UCSD-AML1 (cell line): ENCODE results near the gene PPARA.
A peak's percentile ranks its signal among the peaks of the same experiment; 100 is the strongest.

Experiments
- DNase-seq: peaks from one replicate; lab custom pipeline; 2025; ENCODE audit not compliant: unreplicated experiment; lab: John Stamatoyannopoulos, UW

Gene PPARA

GRCh38 chr22:46113910-46114517, 36.3 kb upstream of the PPARA start:
- DNase-seq, result no peak

DNA sequence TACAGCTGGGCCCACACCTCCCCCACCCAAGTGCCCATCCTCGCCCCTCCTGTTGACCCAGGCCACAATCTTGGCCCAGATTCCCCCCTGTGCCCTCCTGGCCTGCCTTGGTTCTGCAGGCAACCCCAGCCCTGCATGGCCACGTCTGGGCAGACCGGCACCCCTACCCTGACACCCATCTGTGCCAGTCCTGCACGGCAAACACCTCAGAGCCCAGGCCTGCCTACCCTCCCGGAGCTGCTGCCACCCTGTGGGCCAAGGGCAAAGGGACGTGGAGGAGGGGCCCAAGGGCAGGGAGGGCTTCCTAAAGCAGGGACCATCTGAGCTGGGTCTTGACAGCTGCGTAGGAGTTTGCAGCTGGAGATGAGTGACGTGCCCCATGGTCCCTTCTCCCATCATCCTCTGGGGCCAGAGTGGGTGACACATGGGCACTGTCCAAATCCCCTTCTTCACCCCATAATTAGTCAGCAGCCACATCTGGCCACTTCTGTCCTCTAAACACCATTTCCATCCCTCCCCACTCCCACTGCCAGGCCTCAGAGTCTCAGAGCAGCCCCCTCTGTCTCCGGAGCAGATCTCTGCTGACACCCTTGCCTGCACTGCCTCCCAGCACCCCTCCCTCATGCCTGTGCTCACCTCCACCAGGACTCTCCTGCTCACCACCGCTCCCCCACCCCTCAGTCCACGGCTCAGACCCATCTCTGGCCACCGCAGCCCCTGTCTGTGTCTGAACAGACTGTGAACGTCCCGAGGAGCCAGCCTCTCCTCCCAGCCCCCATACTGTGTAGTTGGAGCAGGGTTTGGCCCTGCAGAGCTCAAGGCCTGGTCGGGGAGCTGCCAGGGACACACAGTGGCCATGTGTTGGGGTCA, 35.6 kb upstream of the PPARA start:
- DNase-seq, result peak; percentile 33

DNA sequence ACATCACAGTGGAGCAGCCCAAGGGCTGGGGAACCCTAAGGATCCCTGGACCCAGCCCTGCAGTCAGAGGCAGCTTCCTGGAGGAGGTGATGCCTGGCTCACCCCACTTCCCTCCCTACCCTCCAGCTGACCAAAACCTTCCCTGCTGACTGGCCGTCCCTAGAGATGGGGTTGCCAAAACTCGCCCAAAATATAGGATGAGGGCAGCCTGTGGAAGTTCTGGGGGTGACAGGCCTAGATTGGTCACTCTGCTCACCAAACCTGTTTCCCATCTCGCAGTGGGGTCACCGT, 35.0 kb upstream of the PPARA start:
- DNase-seq, result no peak

GRCh38 chr22:46115755-46116490, 34.4 kb upstream of the PPARA start:
- DNase-seq, result no peak

- DNase-seq, result peak; percentile 89
These were observed 33.8 kb upstream of the PPARA start for GRCh38 chr22:46116491-46116958.

DNA sequence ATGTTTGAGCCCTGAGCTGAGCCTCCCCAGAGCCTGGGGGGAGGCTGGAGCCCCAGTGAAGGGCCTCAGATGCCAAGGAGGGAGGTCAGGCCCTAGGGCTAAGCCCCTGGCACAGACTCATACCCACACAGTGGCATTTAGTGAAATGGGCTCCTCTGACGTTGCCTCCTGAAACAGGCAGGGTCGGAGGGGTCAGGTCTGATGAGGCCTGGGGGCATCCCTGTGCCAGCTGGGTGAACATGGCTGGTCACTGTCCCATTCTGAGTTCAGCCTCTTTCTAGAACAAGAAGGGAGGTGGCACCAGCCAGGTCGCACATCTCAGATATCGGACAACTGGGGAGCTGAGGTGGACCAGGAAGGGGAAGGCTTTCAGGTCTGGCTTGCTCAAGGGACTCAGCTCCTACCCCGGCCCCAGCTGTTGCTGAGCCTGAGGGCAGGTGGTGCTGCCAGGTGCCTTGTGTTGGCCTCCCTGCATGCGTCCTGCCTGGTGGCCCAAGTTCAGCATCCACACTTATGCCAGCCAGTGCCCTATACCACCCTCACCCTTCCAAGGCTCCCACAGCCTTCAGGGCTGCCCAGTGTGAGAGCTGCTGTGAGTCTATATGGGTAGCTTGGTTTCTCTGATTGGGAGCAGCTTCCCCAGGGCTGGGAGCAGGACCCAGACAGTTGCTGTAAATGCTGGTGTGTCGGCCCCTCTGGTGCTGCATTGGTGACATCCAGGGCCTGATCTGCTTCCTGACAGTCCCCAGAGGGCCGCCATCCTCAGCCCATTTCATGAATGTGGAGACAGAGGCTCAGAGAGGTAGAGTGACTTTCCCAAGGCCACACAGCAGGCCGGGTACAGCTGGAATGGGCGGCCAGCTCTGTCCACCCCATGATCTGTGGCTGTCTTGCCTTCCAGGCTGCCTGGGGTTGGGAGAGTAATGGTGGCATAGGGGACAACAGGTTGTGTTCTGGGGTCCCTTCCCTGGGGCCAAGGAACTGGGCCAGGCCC, 32.8 kb upstream of the PPARA start:
- DNase-seq, result no peak

GRCh38 chr22:46119093-46119728, 31.1 kb upstream of the PPARA start:
- DNase-seq, result peak; percentile 29

GRCh38 chr22:46119729-46120419, 30.5 kb upstream of the PPARA start:
- DNase-seq, result no peak

GRCh38 chr22:46120420-46120737, 29.9 kb upstream of the PPARA start:
- no peak for DNase-seq

GRCh38 chr22:46121079-46121478, 29.2 kb upstream of the PPARA start:
- no peak for DNase-seq

GRCh38 chr22:46121523-46122287, 28.6 kb upstream of the PPARA start:
- no peak for DNase-seq

- peak; percentile 65 for DNase-seq
These were observed 27.8 kb upstream of the PPARA start for GRCh38 chr22:46122511-46122971.

- DNase-seq, result no peak
These were observed 27.2 kb upstream of the PPARA start for GRCh38 chr22:46122980-46123693.

DNA sequence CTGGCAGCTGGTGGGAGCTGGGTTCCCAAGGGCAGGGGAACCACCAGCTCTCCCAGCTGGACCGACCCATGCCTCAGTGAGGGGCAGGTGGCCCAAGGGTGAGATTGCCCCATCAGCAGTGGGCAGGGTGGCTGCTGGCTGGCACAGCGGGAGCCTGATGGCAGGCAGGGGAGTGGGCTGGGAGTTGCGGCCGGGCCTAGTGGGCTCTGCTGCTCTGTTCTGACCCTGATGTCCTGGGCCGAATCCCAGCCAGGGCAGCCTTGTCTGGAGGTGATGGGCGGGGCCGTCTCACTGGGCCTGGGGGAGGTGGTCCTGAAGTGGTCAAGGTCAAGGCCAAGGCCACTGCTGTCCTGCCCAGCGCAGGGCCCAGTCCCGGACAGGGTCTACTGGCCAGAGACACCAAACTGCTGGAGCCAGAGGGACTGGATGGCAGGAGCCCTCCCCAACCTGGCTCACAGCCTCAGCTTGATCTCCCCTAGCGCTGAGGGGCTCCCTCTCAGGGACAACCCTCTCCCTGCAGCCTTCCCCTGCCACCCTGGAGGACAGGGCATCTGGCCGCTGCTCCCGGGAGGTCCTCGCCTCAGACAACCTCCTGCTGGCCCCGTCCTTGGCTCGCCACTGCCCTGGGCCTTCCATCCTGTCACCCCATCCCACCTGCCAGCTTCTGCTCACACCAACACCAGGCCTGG, 26.5 kb upstream of the PPARA start:
- no peak for DNase-seq

DNA sequence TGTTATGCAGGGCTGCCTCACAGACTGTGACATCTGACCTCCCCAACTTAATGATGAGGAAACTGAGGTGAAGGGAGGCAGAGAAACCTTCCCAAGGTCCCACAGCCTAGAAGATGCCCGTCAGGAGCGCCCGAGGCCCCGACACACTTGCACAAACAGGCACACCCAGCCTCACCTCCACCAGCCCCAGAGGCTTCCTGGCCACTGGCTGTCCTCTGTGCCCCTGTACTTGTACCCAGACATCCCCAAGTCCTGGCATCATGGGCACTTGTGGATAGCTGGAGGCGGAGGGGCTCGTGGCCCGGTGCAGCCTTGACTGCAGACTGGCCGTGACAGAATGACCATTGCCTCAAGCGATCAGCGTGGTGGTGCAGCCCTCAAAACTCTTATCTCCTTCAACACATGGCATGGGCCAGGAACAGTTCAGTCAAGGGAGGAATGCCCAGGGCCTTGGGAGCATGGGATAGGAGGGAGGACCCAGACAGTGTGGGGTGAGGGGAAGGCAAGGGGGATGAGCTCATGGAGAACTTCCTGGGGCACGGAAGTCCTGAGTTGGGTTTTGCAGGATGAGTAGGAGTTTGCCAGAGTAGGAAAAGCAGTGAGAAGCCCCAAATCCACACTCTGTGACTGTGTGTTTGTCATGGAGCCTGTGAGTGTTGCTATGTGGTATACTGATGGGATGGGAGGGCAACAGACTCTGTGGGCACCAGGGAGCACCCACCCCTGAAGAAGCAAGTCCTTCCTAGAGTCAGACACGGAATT, 25.8 kb upstream of the PPARA start:
- DNase-seq, result peak; percentile 30

DNA sequence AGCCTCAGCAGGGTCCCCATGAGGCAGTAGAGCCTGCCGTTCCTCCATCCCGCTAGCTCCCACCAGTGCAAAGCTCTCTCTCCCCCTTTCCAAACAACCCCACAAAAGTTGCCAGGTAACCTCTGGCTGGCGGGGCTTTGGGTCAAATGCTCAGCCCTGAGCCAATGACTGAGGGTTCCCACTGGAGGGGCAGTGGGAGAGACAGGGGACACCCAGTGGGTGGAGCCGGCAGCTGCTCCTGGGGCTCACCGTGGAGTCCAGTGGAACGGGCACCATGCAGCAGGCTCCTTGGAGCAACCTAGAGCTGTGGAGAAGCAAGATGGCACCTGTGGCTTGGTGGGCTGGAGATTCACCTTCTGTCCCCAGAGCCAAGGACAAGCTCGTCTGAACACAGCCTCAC, 25.0 kb upstream of the PPARA start:
- no peak for DNase-seq
